Lower leg skin (tissue), 3 donors: ENCODE data around the gene P2RX4.

ENCODE experiments used
- CTCF ChIP-seq, 3 donors: fragments of 450-650 bp; IDR thresholded peaks; one replicate each; pipeline ENCODE4 v1.5.1; 2016; ENCODE audit warnings: antibody characterized with exemption in 3 of 3, mild to moderate bottlenecking in 3 of 3, moderate library complexity in 2 of 3
- POLR2A ChIP-seq, 2 donors: fragments of 450-650 bp; IDR thresholded peaks; one replicate each; pipeline ENCODE4 v1.6.1; 2016 to 2017; ENCODE audit warnings: antibody characterized with exemption in 2 of 2, mild to moderate bottlenecking in 1 of 2, moderate library complexity in 1 of 2

DNA sequence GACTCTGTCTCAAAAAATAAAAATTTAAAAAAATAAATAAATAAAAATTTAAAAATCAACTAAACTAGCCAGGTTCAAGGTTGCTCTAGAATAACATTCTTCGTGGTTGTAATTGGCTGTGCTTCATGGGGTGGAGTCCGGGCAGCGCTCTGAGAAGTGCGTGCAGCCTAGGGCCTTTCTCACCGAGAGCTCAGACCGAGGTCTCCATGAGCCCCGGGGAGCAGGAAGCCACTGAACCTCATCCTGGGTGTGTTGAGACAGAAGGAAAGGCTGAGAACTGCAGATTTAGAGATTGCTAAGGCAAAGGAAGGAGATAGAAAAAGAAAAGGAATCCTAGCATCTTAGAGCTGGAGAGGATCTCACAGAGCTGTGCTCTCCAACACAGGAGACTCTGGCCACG lies 14.7 kb downstream of the P2RX4 start:
- TF ChIP-seq CTCF (IDR thresholded peaks at IDR 0.05) (no peak), POLR2A (IDR thresholded peaks at IDR 0.05) (no peak)
